ENCODE measurements around the gene SRC.

DNA sequence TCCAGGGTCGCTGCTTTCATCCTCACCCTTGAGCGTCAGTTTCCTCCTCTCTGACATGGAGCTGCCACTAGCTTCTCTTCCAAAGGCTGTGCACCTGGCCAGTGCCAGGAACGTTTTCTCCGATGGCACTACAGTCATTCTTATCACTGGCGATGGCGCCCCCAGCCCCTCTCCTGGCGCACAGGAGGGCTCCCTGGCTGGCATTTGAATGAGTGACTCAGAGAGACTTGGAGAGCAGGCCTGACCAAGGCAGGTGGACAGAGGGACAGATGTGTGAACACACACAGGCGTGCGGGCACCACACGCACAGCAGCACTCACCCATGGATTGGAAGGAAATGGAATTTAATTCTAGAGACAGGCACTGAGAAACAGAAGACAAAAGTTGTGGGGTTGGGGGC is 77.6 kb downstream of the SRC start:
- TF ChIP-seq, protein P1, sequence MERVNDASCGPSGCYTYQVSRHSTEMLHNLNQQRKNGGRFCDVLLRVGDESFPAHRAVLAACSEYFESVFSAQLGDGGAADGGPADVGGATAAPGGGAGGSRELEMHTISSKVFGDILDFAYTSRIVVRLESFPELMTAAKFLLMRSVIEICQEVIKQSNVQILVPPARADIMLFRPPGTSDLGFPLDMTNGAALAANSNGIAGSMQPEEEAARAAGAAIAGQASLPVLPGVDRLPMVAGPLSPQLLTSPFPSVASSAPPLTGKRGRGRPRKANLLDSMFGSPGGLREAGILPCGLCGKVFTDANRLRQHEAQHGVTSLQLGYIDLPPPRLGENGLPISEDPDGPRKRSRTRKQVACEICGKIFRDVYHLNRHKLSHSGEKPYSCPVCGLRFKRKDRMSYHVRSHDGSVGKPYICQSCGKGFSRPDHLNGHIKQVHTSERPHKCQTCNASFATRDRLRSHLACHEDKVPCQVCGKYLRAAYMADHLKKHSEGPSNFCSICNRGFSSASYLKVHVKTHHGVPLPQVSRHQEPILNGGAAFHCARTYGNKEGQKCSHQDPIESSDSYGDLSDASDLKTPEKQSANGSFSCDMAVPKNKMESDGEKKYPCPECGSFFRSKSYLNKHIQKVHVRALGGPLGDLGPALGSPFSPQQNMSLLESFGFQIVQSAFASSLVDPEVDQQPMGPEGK (CRISPR knock-in tag; IDR thresholded peaks at IDR 0.05; ENCODE audit: borderline replicate concordance) = no peak
- no peak for TF ChIP-seq OSR1 (CRISPR knock-in tag; IDR thresholded peaks at IDR 0.05)
- TF ChIP-seq ARNTL (CRISPR knock-in tag; IDR thresholded peaks at IDR 0.05; ENCODE audit: borderline replicate concordance, low read depth) = no peak
- no peak for TF ChIP-seq ZFP3 (CRISPR knock-in tag; IDR thresholded peaks at IDR 0.05)
- TF ChIP-seq SNAI2 (CRISPR knock-in tag; IDR thresholded peaks at IDR 0.05) = no peak
- no peak for TF ChIP-seq ESRRG (CRISPR knock-in tag; IDR thresholded peaks at IDR 0.05)
- TF ChIP-seq, protein P2, sequence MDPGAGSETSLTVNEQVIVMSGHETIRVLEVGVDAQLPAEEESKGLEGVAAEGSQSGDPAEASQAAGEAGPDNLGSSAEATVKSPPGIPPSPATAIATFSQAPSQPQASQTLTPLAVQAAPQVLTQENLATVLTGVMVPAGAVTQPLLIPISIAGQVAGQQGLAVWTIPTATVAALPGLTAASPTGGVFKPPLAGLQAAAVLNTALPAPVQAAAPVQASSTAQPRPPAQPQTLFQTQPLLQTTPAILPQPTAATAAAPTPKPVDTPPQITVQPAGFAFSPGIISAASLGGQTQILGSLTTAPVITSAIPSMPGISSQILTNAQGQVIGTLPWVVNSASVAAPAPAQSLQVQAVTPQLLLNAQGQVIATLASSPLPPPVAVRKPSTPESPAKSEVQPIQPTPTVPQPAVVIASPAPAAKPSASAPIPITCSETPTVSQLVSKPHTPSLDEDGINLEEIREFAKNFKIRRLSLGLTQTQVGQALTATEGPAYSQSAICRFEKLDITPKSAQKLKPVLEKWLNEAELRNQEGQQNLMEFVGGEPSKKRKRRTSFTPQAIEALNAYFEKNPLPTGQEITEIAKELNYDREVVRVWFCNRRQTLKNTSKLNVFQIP (CRISPR knock-in tag; IDR thresholded peaks at IDR 0.05; ENCODE audit: borderline replicate concordance, low read depth) = no peak
